Measurements from ENCODE around the gene RBMXL2. TPM values are rescaled to one million over a fixed set of nuclear protein-coding genes. Genes with fewer than 3 reads are reported as not detected.

The RBMXL2 gene
- total and polyA plus RNA-seq, 2 of the 4 experiments (the other 2 are of a cell fraction): not detected

- CTCF ChIA-PET: no interaction called here
- WGBS, 2 experiments (ENCODE audit: extremely low coverage in 2 of 2, insufficient read length in 1 of 2): no CpG with 5 or more reads among the region's 1 CpG
- dilution Hi-C loops (cut with HindIII; ENCODE audit: low sequenced_read_pairs, unreplicated experiment): no loop called here
Observed at GRCh38 chr11:7138051-7138450, 49.3 kb downstream of the RBMXL2 start.

More at GRCh38 chr11:7138051-7138450, 49.3 kb downstream of the RBMXL2 start:
- H3K36me3 ChIP-seq (ENCODE audit: control insufficient read depth, insufficient read depth, low read length): no peaks in the 10 kb centered on the region
- no peak overlapping the region for H2AFZ ChIP-seq (replicated peaks; ENCODE audit: low read length, poor library complexity)
- H3K9ac ChIP-seq (ENCODE audit: low read depth, low read length): no peak overlapping the region
- TF ChIP-seq RFX5 (IDR thresholded peaks at IDR 0.05; ENCODE audit: low read depth, low read length) (no peak), RAD21 (IDR thresholded peaks at IDR 0.05; ENCODE audit: low read length) (no peak), MAFK (IDR thresholded peaks at IDR 0.05; ENCODE audit: low read depth, low read length) (no peak), CEBPB (IDR thresholded peaks at IDR 0.05; ENCODE audit: low read depth, low read length) (no peak), RCOR1 (IDR thresholded peaks at IDR 0.05; ENCODE audit: insufficient replicate concordance, low read length) (no peak), MAZ (IDR thresholded peaks at IDR 0.05; ENCODE audit: borderline replicate concordance, low read depth, low read length) (no peak), ELK1 (IDR thresholded peaks at IDR 0.05; ENCODE audit: borderline replicate concordance, low read depth, low read length) (no peak), SMC3 (IDR thresholded peaks at IDR 0.05; ENCODE audit: low read depth, low read length) (no peak), MXI1 (IDR thresholded peaks at IDR 0.05; ENCODE audit: borderline replicate concordance, low read depth, low read length) (no peak), CTCF (conservative IDR thresholded peaks at IDR 0.05; ENCODE audit: low read depth, low read length) (no peak), FOS (IDR thresholded peaks at IDR 0.05; ENCODE audit: low read depth, low read length) (no peak), POLR2A (IDR thresholded peaks at IDR 0.05; ENCODE audit: low read depth, low read length) (no peak), BHLHE40 (IDR thresholded peaks at IDR 0.05; ENCODE audit: low read depth, low read length) (no peak), NFE2L2 (IDR thresholded peaks at IDR 0.05; ENCODE audit: low read depth, low read length) (no peak), USF2 (IDR thresholded peaks at IDR 0.05; ENCODE audit: low read depth, low read length) (no peak), CHD1 (IDR thresholded peaks at IDR 0.05; ENCODE audit: low read depth, low read length) (no peak)
- H3K4me1 ChIP-seq (ENCODE audit: control insufficient read depth, insufficient read depth, low read length): no peaks in the 10 kb centered on the region
- no peaks in the 10 kb centered on the region for H3K27me3 ChIP-seq (ENCODE audit: control insufficient read depth, insufficient read depth, low read length)
- in situ Hi-C loops (cut with MboI; ENCODE audit: low sequenced_read_pairs): no loop called here
- H4K8ac ChIP-seq (ENCODE audit: low read depth in 2 of 2, low read length in 2 of 2): no peak overlapping the region
- no peaks in the 10 kb centered on the region for H4K20me1 ChIP-seq (ENCODE audit: insufficient read depth, low read length)
- no peak overlapping the region for H4K5ac ChIP-seq (ENCODE audit: low read depth, low read length)
- H3K9me1 ChIP-seq (ENCODE audit: insufficient read depth, low read length): no peaks in the 10 kb centered on the region
- H2AK9ac ChIP-seq (replicated peaks; ENCODE audit: low read depth, low read length, poor library complexity): no peak overlapping the region
- no peak overlapping the region for H3K14ac ChIP-seq (replicated peaks; ENCODE audit: low read depth, low read length)
- no peak overlapping the region for H3K4ac ChIP-seq (ENCODE audit: low read depth, low read length)
- POLR2A ChIA-PET (ENCODE audit: unreplicated experiment): interaction anchor here (0.6 kb wide), 1 partner anchor 333 kb away, joined by 3 read pairs; no protein-coding TSS in a partner anchor
- H4K91ac ChIP-seq (ENCODE audit: insufficient read depth, low read depth, low read length): no peak overlapping the region
- no peak overlapping the region for H3K27ac ChIP-seq (ENCODE audit: insufficient read depth, low read length)
- H2AK5ac ChIP-seq (ENCODE audit: low read depth, low read length): no peak overlapping the region
- no peak overlapping the region for H3K56ac ChIP-seq (ENCODE audit: extremely low read depth, insufficient read depth, low read length)
- H3K79me1 ChIP-seq (ENCODE audit: low read depth in 1 of 2, low read length in 2 of 2): no peaks in the 10 kb centered on the region
- no peak overlapping the region for H3K4me3 ChIP-seq (ENCODE audit: insufficient read depth, low read depth, low read length)
- ATAC-seq (ENCODE audit: low read depth): no peak
- no peak overlapping the region for H3K18ac ChIP-seq (ENCODE audit: low read depth, low read length)
- H2BK15ac ChIP-seq (ENCODE audit: low read depth, low read length): no peak overlapping the region
- H2BK120ac ChIP-seq (ENCODE audit: low read depth, low read length): no peak overlapping the region
- BruUV-seq (replicated peaks): no TSS peak
- no peak overlapping the region for H2BK5ac ChIP-seq (ENCODE audit: low read depth, low read length, poor library complexity, severe bottlenecking)
- intact Hi-C loops (cut with micrococcal nuclease): no loop called here
- no peak overlapping the region for H3K23ac ChIP-seq (ENCODE audit: low read depth, low read length)
- H3K4me2 ChIP-seq (ENCODE audit: low read depth, low read length): no peak overlapping the region
- no peak overlapping the region for H2BK20ac ChIP-seq (ENCODE audit: low read depth, low read length)
- no peaks in the 10 kb centered on the region for H3K9me3 ChIP-seq (ENCODE audit: control insufficient read depth, insufficient read depth, low read length)
- no peak for DNase-seq

All from IMR-90 (cell line).